ENCODE measurements around the gene FOXB1. TPM values are rescaled to one million over a fixed set of nuclear protein-coding genes. Genes with fewer than 3 reads are reported as not detected.

The FOXB1 gene
- polyA plus RNA-seq, 3 donors, result not detected

DNA sequence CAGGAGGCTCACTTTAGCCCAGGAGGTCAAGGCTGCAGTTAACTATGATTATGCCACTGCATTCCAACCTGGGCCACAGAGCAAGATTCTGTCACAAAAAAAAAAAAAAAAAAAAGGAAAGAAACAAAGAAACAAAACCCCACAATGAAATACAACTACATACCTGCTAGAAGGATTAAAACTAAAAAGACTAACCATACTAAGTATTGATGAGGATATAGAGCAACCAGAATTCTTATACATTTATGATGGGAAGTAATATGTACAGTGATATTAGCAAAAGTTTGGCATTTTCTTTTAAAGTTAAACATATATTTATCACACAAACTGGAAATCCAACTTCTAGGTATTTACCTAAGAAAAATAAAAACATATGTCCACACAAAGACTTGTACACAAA lies 40.2 kb upstream of the FOXB1 start:
- Mint-ChIP-seq H3K27me3 (ENCODE audit: low read depth in 3 of 3) (peaks cover 0 to 3% (median 0%) of the 10 kb centered on the region in 3 donors), H3K4me1 (no peaks in the 10 kb centered on the region), H3K27ac (no peak overlapping the region), H3K36me3 (no peaks in the 10 kb centered on the region), H3K4me3 (no peak overlapping the region), H3K9me3 (peaks cover 10 to 41% (median 27%) of the 10 kb centered on the region in 7 donors)
- Histone ChIP-seq H3K79me2 (ENCODE audit: insufficient read depth, low read length) (no peaks in the 10 kb centered on the region), H3K4me2 (replicated peaks; ENCODE audit: extremely low read depth, low read length, poor library complexity, severe bottlenecking) (no peak overlapping the region), H4K20me1 (ENCODE audit: insufficient read depth, low read length) (no peaks in the 10 kb centered on the region), H2AFZ (ENCODE audit: insufficient read depth, low read depth, low read length, poor library complexity, severe bottlenecking) (no peak overlapping the region), H3K4me1 (ENCODE audit: control insufficient read depth in 1 of 2, insufficient read depth in 2 of 2, low read length in 2 of 2) (no peaks in the 10 kb centered on the region), H3K27me3 (ENCODE audit: control insufficient read depth in 2 of 2, insufficient read depth in 2 of 2, low read length in 2 of 2) (no peaks in the 10 kb centered on the region), H3K9ac (ENCODE audit: insufficient read depth, low read length, poor library complexity, severe bottlenecking) (no peak overlapping the region), H3K36me3 (replicated peaks in 1 of 2; ENCODE audit: control insufficient read depth in 1 of 2, insufficient read depth in 2 of 2, low read length in 2 of 2) (no peaks in the 10 kb centered on the region), H3K4me3 (replicated peaks in 1 of 3; ENCODE audit: low read depth in 2 of 3, low read length in 3 of 3) (no peak overlapping the region), H3K27ac (ENCODE audit: low read depth in 1 of 2, low read length in 2 of 2) (no peak overlapping the region), H3K9me3 (replicated peaks in 1 of 2; ENCODE audit: control insufficient read depth in 1 of 2, insufficient read depth in 1 of 2, low read length in 2 of 2) (peaks cover 8 to 24% of the 10 kb centered on the region in 2 donors)
- DNase-seq, result no peak
- intact Hi-C loops (cut with micrococcal nuclease), result no loop called here
- TF ChIP-seq CTCF (IDR thresholded peaks at IDR 0.05), result no peak

- H3K79me2 ChIP-seq (ENCODE audit: insufficient read depth, low read length), result no peaks in the 10 kb centered on the region
- H3K4me1 Mint-ChIP-seq, result no peaks in the 10 kb centered on the region
- peaks cover 0 to 15% of the 10 kb centered on the region in 2 donors for H3K9me3 ChIP-seq (replicated peaks in 1 of 2; ENCODE audit: control insufficient read depth in 1 of 2, insufficient read depth in 1 of 2, low read length in 2 of 2)
- no peak for DNase-seq
- no peaks in the 10 kb centered on the region for H3K27me3 ChIP-seq (ENCODE audit: control insufficient read depth in 2 of 2, insufficient read depth in 2 of 2, low read length in 2 of 2)
- no peaks in the 10 kb centered on the region for H3K36me3 ChIP-seq (replicated peaks in 1 of 2; ENCODE audit: control insufficient read depth in 1 of 2, insufficient read depth in 2 of 2, low read length in 2 of 2)
- H3K4me1 ChIP-seq (ENCODE audit: control insufficient read depth in 1 of 2, insufficient read depth in 2 of 2, low read length in 2 of 2), result no peaks in the 10 kb centered on the region
- 93% methylated on average over 4 of the region's 6 CpGs for WGBS (ENCODE audit: insufficient coverage)
- intact Hi-C loops (cut with micrococcal nuclease), result no loop called here
- H3K27me3 Mint-ChIP-seq (ENCODE audit: low read depth in 3 of 3), result peaks cover 0 to 3% (median 3%) of the 10 kb centered on the region in 3 donors
- no peak overlapping the region for H3K4me3 Mint-ChIP-seq
- H4K20me1 ChIP-seq (ENCODE audit: insufficient read depth, low read length), result no peaks in the 10 kb centered on the region
- H3K9ac ChIP-seq (ENCODE audit: insufficient read depth, low read length, poor library complexity, severe bottlenecking), result no peak overlapping the region
- no peak overlapping the region for H2AFZ ChIP-seq (ENCODE audit: insufficient read depth, low read depth, low read length, poor library complexity, severe bottlenecking)
- H3K9me3 Mint-ChIP-seq, result peaks cover 5 to 35% (median 16%) of the 10 kb centered on the region in 7 donors
- no peak overlapping the region for H3K27ac ChIP-seq (ENCODE audit: low read depth in 1 of 2, low read length in 2 of 2)
- TF ChIP-seq CTCF (IDR thresholded peaks at IDR 0.05), result no peak
- no peaks in the 10 kb centered on the region for H3K36me3 Mint-ChIP-seq
- no peak overlapping the region for H3K4me3 ChIP-seq (replicated peaks in 1 of 3; ENCODE audit: low read depth in 2 of 3, low read length in 3 of 3)
- H3K27ac Mint-ChIP-seq, result no peak overlapping the region
- no peak overlapping the region for H3K4me2 ChIP-seq (replicated peaks; ENCODE audit: extremely low read depth, low read length, poor library complexity, severe bottlenecking)
Observed at GRCh38 chr15:59965741-59966140, 38.4 kb upstream of the FOXB1 start.

Measured in CD14-positive monocyte (primary cell).